ENCODE results near the gene TFB2M. TPM values are rescaled to one million over a fixed set of nuclear protein-coding genes. Genes with fewer than 3 reads are reported as not detected.

The TFB2M gene
- total and polyA plus RNA-seq, 2 of the 13 experiments (the other 11 are each of a cell fraction or from before 2014, with no cell fraction given) = 15.7 to 31.4 TPM

- peak; percentile 46; the same call in 1 of the 2 replicates for TF ChIP-seq ZMYM3 (CRISPR knock-in tag; IDR thresholded peaks at IDR 0.05)
- peak; percentile 51 for TF ChIP-seq IKZF4 (CRISPR knock-in tag; IDR thresholded peaks at IDR 0.05; ENCODE audit: borderline replicate concordance, low read depth, not compliant biosample characterization)
- no peak for TF ChIP-seq ZNF276 (CRISPR knock-in tag; IDR thresholded peaks at IDR 0.05; ENCODE audit: low read depth)
- no peak for TF ChIP-seq ZNF720 (CRISPR knock-in tag; IDR thresholded peaks at IDR 0.05)
- no peak; the same call in 1 of the 2 replicates for TF ChIP-seq ZFP37 (CRISPR knock-in tag; IDR thresholded peaks at IDR 0.05; ENCODE audit: borderline replicate concordance)
- no peak; the same call in 1 of the 2 replicates for TF ChIP-seq ZNF557 (CRISPR knock-in tag; IDR thresholded peaks at IDR 0.05)
- TF ChIP-seq ARNT (IDR thresholded peaks at IDR 0.05) = no peak
- no peak for TF ChIP-seq CHD4 (IDR thresholded peaks at IDR 0.05; ENCODE audit: borderline replicate concordance, low read length)
- TF ChIP-seq CEBPZ (IDR thresholded peaks at IDR 0.05; ENCODE audit: low read length) = no peak
- TF ChIP-seq GABPA (IDR thresholded peaks at IDR 0.05; ENCODE audit: low read depth, low read length) = peak; percentile 95
- TF ChIP-seq GABPA (CRISPR knock-in tag; IDR thresholded peaks at IDR 0.05; ENCODE audit: low read depth) = peak; percentile 98
- TF ChIP-seq ZNF776 (CRISPR knock-in tag; IDR thresholded peaks at IDR 0.05) = peak; percentile 60; the same call in 1 of the 2 replicates
- TF ChIP-seq PREB (CRISPR knock-in tag; IDR thresholded peaks at IDR 0.05) = no peak
- peak; percentile 21 for TF ChIP-seq ZNF781 (CRISPR knock-in tag; IDR thresholded peaks at IDR 0.05; ENCODE audit: borderline replicate concordance, not compliant biosample characterization)
- peak; percentile 64; the same call in 1 of the 2 replicates for TF ChIP-seq ZSCAN12 (CRISPR knock-in tag; IDR thresholded peaks at IDR 0.05)
- TF ChIP-seq ADNP (CRISPR knock-in tag; IDR thresholded peaks at IDR 0.05) = no peak
- no peak for TF ChIP-seq KDM6A (CRISPR knock-in tag; IDR thresholded peaks at IDR 0.05; ENCODE audit: low read depth)
- TF ChIP-seq TP53 (CRISPR knock-in tag; conservative IDR thresholded peaks at IDR 0.05) = no peak
- no peak for TF ChIP-seq SNRNP70 (IDR thresholded peaks at IDR 0.05; ENCODE audit: low read depth, low read length)
- TF ChIP-seq SOX6 (IDR thresholded peaks at IDR 0.05) = no peak
- TF ChIP-seq SOX6 (CRISPR knock-in tag; IDR thresholded peaks at IDR 0.05) = peak; percentile 81
- 0 out of 2 replicates have a peak, but pooled peaks have one; percentile 28 for TF ChIP-seq ZNF616 (CRISPR knock-in tag; IDR thresholded peaks at IDR 0.05; ENCODE audit: low read depth)
- TF ChIP-seq ZSCAN30 (CRISPR knock-in tag; IDR thresholded peaks at IDR 0.05) = no peak
- no peak for TF ChIP-seq ATF7-NPFF (CRISPR knock-in tag; IDR thresholded peaks at IDR 0.05; ENCODE audit: low read depth)
- TF ChIP-seq ZSCAN9 (CRISPR knock-in tag; IDR thresholded peaks at IDR 0.05; ENCODE audit: borderline replicate concordance) = peak; percentile 22
- TF ChIP-seq EHMT2 (IDR thresholded peaks at IDR 0.05; ENCODE audit: borderline replicate concordance, low read depth, low read length) = no peak
- no peak for TF ChIP-seq SMARCC2 (IDR thresholded peaks at IDR 0.05)
These were observed at the start of gene TFB2M, which contains the start of gene CNST (continued) for GRCh38 chr1:246566128-246566812.
